Measurements from ENCODE around the gene HNRNPF.

DNA sequence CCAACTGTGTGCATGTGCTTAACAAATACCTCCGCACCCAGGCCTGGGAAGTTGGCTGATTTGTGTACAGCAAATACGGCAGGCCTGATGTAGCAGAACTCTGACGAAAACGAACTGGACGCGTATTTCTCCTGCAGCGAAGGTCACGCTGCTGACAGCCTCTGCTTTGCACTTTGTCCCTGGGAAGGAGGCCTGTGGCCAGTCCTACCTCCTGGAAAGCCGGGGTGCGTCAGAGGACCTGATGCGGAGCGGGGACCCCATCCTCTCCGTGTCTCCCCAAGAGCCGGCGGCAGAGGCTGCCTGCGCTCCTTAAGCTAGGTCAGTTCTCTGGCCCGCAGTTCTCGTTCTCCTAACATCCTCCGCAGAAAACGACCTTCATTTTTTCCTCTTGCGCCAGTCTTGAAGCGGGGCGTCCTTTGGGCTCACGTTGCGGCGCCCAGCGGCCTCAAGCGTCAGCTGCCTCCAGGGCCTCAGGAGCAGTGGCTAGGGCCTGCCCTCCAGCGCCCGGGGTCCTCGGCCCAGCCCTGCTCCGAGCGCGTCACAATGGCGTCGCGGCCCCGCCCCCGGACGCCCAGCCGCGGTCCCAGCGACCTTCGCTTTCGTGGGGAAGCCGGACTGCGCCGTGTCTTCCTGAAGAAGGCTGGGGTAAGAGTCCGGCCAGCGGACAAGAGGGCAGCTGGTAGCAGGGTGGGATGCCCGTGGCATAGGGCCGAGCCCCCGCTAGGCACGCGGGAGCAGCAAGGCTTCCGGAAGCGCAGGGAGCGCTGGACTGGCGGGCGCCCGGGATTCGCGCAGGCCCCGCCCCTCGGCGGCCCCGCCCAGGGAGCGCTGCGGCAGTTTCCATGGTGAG, 27.5 kb upstream of the HNRNPF start, which contains the start of gene ZNF487:
- TF ChIP-seq, protein P1, sequence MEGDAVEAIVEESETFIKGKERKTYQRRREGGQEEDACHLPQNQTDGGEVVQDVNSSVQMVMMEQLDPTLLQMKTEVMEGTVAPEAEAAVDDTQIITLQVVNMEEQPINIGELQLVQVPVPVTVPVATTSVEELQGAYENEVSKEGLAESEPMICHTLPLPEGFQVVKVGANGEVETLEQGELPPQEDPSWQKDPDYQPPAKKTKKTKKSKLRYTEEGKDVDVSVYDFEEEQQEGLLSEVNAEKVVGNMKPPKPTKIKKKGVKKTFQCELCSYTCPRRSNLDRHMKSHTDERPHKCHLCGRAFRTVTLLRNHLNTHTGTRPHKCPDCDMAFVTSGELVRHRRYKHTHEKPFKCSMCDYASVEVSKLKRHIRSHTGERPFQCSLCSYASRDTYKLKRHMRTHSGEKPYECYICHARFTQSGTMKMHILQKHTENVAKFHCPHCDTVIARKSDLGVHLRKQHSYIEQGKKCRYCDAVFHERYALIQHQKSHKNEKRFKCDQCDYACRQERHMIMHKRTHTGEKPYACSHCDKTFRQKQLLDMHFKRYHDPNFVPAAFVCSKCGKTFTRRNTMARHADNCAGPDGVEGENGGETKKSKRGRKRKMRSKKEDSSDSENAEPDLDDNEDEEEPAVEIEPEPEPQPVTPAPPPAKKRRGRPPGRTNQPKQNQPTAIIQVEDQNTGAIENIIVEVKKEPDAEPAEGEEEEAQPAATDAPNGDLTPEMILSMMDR (IDR thresholded peaks at IDR 0.05): peak in 5 of 6 experiments; percentile 15 to 46 (median 20)
- TF ChIP-seq POLR2A (IDR thresholded peaks at IDR 0.05): peak; percentile 94 to 95

All from Peyer's patch (tissue), 4 donors.